NCI-H146 treated with DMSO at 0.1 percent for 48 hours (cell line): ENCODE data around the gene ANKRD44.

Experiments
- DNase-seq: peaks from one replicate; lab custom pipeline; 2025; ENCODE audit not compliant: unreplicated experiment; lab: John Stamatoyannopoulos, UW

The ANKRD44 gene

GRCh38 chr2:197322143-197322542, 11.6 kb upstream of the ANKRD44 start:
- DNase-seq: no peak

- DNase-seq: no peak
Measured at GRCh38 chr2:197315371-197315770, 4.8 kb upstream of the ANKRD44 start.

- DNase-seq: no peak
Measured at GRCh38 chr2:197312186-197312585, 1.6 kb upstream of the ANKRD44 start.

GRCh38 chr2:197311421-197312033, 947 bp upstream of the ANKRD44 start:
- no peak for DNase-seq

- DNase-seq: peak; percentile 6
Measured at GRCh38 chr2:197310987-197311420, 424 bp upstream of the ANKRD44 start.

GRCh38 chr2:197309691-197310231, 819 bp downstream of the ANKRD44 start:
- peak; percentile 12 for DNase-seq

GRCh38 chr2:197308996-197309690, 1.4 kb downstream of the ANKRD44 start:
- DNase-seq: no peak

GRCh38 chr2:197308585-197308984, 2.0 kb downstream of the ANKRD44 start:
- DNase-seq: no peak

- DNase-seq: no peak
Measured at GRCh38 chr2:197307933-197308521, 2.6 kb downstream of the ANKRD44 start.

GRCh38 chr2:197307236-197307932, 3.2 kb downstream of the ANKRD44 start:
- DNase-seq: no peak

- DNase-seq: no peak
Measured at GRCh38 chr2:197306696-197307040, 3.9 kb downstream of the ANKRD44 start.

- DNase-seq: no peak
Measured at GRCh38 chr2:197306024-197306695, 4.4 kb downstream of the ANKRD44 start.

- no peak for DNase-seq
Measured at GRCh38 chr2:197304556-197305011, 6.0 kb downstream of the ANKRD44 start.

GRCh38 chr2:197300139-197300538, 10.4 kb downstream of the ANKRD44 start:
- no peak for DNase-seq

GRCh38 chr2:197298609-197299008, 12.0 kb downstream of the ANKRD44 start:
- DNase-seq: no peak

GRCh38 chr2:197297772-197298318, 12.7 kb downstream of the ANKRD44 start:
- no peak for DNase-seq

- DNase-seq: no peak
Measured at GRCh38 chr2:197297266-197297665, 13.3 kb downstream of the ANKRD44 start.

GRCh38 chr2:197296835-197297234, 13.7 kb downstream of the ANKRD44 start:
- no peak for DNase-seq

- no peak for DNase-seq
Measured at GRCh38 chr2:197294260-197294659, 16.3 kb downstream of the ANKRD44 start.

- DNase-seq: no peak
Measured at GRCh38 chr2:197293252-197294007, 17.1 kb downstream of the ANKRD44 start.
